IgD-negative memory B cell (primary cell): ENCODE measurements around the gene GPRIN1. TPM values are rescaled to one million over a fixed set of nuclear protein-coding genes. Genes with fewer than 3 reads are reported as not detected.

ENCODE experiments used
- H3K27ac Mint-ChIP-seq, 3 donors: one replicate each; pipeline ENCODE4 v1.8.0; 2020 to 2022; ENCODE audit warnings: mild to moderate bottlenecking in 3 of 3, mixed read lengths in 3 of 3, moderate library complexity in 1 of 3
- H3K27me3 Mint-ChIP-seq: one replicate; pipeline ENCODE4 v1.8.0; 2021; ENCODE audit warnings: mixed read lengths
- H3K36me3 Mint-ChIP-seq: one replicate; pipeline ENCODE4 v1.8.0; 2020; ENCODE audit warnings: mild to moderate bottlenecking, mixed read lengths
- H3K4me1 Mint-ChIP-seq, 3 donors: one replicate each; pipeline ENCODE4 v1.8.0; 2020 to 2022; ENCODE audit warnings: mixed read lengths in 3 of 3, mild to moderate bottlenecking in 1 of 3
- H3K4me3 Mint-ChIP-seq, 4 donors: one replicate each; pipeline ENCODE4 v1.8.0; 2020 to 2022; ENCODE audit warnings: mild to moderate bottlenecking in 4 of 4, mixed read lengths in 4 of 4, moderate library complexity in 3 of 4
- H3K9me3 Mint-ChIP-seq, 3 donors: one replicate each; pipeline ENCODE4 v1.8.0; 2020 to 2021; ENCODE audit warnings: mixed read lengths in 3 of 3, mild to moderate bottlenecking in 1 of 3
- polyA plus RNA-seq: library from polyadenylated mRNA; unstranded; fragments of 300-500 nt; fragmentation: Illumina TruSeq; gene quantifications from one replicate; pipeline ENCODE4 v1.2.3, GENCODE V29; 2021

GPRIN1 gene
- 0.35 TPM for polyA plus RNA-seq

DNA sequence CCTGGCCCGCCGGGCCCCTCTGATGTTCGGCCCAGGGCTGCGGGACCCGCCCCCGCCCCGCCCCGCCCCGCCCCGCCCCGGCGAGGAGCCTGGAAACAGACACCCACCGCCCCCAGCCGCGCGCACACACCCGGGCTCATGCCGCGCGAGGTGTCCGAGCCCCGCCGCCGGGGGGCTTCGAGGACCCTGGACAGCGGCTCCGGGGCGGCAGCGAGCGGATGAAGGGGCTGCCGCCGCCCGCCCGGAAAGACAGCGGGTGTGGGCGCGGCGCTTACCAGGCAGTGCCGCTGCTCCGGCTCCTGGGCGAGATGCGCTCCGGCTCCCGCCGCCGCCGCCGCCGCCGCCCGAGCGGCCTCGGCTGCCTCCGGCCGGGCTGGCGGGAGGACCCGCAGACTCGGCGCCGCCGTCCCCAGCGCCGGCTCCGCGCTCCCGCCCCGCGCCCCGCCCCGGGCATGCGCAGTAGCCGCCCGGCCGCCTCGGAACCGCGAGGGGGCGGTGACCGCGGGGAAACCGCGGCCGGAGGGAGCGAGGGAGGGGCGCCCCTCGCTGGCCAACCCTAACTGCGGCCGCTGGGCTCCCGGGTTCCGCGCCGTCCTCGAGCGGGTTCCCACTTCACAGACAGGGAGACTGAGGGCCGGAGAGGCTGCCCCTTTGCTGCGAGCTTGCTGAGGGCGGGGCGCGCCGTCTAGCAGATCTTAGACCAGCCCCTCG, at the start of gene GPRIN1:
GPRIN1 (minus strand) TSS at position 433 of the 711 bp plus-strand sequence. CDS start 10,322 bp downstream, outside the sequence.
- Mint-ChIP-seq H3K9me3 (peaks cover 0 to 2% (median 0%) of the 10 kb centered on the region in 3 donors), H3K27ac (peak within 1 kb of the TSS; percentile 46 to 82 (median 57)), H3K27me3 (peaks cover 14% of the 10 kb centered on the region), H3K4me1 (peaks cover 0 to 7% (median 5%) of the 10 kb centered on the region in 3 donors), H3K36me3 (no peaks in the 10 kb centered on the region), H3K4me3 (peak within 1 kb of the TSS; percentile 83 to 95 (median 94))

- Mint-ChIP-seq H3K36me3 (peaks cover 2% of the 10 kb centered on the region), H3K27me3 (peaks cover 15% of the 10 kb centered on the region), H3K9me3 (no peaks in the 10 kb centered on the region), H3K27ac (peak overlapping the region in 1 of 3 donors; percentile 74), H3K4me1 (peaks cover 9 to 21% (median 17%) of the 10 kb centered on the region in 3 donors), H3K4me3 (peak overlapping the region in 1 of 4 donors; percentile 85)
Observed at GRCh38 chr5:176659512-176659839, 49.5 kb upstream of the GPRIN1 start.

GRCh38 chr5:176658817-176659511, 49.0 kb upstream of the GPRIN1 start:
- Mint-ChIP-seq H3K4me1 (peaks cover 9 to 21% (median 17%) of the 10 kb centered on the region in 3 donors), H3K27ac (peak overlapping the region in 2 of 3 donors; percentile 74 to 92), H3K9me3 (no peaks in the 10 kb centered on the region), H3K4me3 (peak overlapping the region; percentile 1 to 91 (median 78)), H3K36me3 (peaks cover 2% of the 10 kb centered on the region), H3K27me3 (peaks cover 13% of the 10 kb centered on the region)

- H3K36me3 Mint-ChIP-seq, result peaks cover 2% of the 10 kb centered on the region
- H3K27ac Mint-ChIP-seq, result peak overlapping the region in 2 of 3 donors; percentile 59 to 74
- peaks cover 4% of the 10 kb centered on the region for H3K27me3 Mint-ChIP-seq
- H3K4me3 Mint-ChIP-seq, result peak overlapping the region in 1 of 4 donors; percentile 58
- H3K9me3 Mint-ChIP-seq, result no peaks in the 10 kb centered on the region
- peaks cover 16 to 28% (median 25%) of the 10 kb centered on the region in 3 donors for H3K4me1 Mint-ChIP-seq
Observed at GRCh38 chr5:176658007-176658599, 48.1 kb upstream of the GPRIN1 start.

DNA sequence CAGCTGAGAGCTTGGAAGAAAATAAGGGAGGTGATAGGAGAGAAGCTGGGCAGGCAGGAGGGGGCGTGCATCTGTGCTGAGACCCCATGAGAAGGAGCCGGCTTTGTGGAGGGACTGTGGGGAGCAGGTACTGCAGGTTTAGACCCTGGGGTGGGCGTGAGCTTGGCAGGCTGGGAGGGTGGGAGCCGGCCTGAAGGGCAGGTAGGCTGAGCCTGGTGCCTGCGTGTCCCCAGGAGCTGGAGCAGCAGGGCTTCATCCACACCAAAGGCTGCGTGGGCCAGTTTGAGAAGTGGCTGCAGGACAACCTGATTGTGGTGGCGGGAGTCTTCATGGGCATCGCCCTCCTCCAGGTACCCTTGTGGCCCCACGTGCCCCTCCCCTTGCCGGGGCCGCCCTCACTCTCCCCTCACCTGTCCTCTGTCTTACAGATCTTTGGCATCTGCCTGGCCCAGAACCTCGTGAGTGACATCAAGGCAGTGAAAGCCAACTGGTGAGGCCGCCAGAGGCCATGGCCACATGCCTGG, 46.6 kb upstream of the GPRIN1 start:
- peaks cover under 1% of the 10 kb centered on the region for H3K27me3 Mint-ChIP-seq
- no peaks in the 10 kb centered on the region for H3K9me3 Mint-ChIP-seq
- H3K36me3 Mint-ChIP-seq, result peaks cover 2% of the 10 kb centered on the region
- H3K4me1 Mint-ChIP-seq, result peaks cover 18 to 35% (median 29%) of the 10 kb centered on the region in 3 donors
- H3K4me3 Mint-ChIP-seq, result no peak overlapping the region
- no peak overlapping the region for H3K27ac Mint-ChIP-seq

DNA sequence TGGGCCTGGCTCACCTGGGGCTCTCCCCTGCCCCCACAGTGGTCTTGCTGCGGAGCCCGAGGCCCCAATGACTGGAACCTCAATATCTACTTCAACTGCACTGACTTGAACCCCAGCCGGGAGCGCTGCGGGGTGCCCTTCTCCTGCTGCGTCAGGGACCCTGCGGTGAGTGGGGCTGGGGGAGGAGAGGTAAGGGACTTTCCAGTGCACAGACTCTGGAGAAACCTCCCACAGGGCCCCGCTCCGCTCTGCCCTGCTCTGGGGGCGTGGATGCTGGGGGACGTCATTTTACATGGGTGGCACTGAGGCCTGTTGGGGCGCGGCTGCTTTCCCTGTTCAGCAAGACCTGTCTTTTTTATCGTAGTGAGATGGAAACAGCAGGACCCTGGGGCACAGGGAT, 44.9 kb upstream of the GPRIN1 start:
- Mint-ChIP-seq H3K27me3 (no peaks in the 10 kb centered on the region), H3K4me3 (peak overlapping the region in 1 of 4 donors; percentile 63), H3K4me1 (peaks cover 18 to 36% (median 27%) of the 10 kb centered on the region in 3 donors), H3K27ac (no peak overlapping the region), H3K36me3 (peaks cover 2% of the 10 kb centered on the region), H3K9me3 (no peaks in the 10 kb centered on the region)

- H3K27ac Mint-ChIP-seq, result peak overlapping the region in 1 of 3 donors; percentile 2
- no peaks in the 10 kb centered on the region for H3K9me3 Mint-ChIP-seq
- no peaks in the 10 kb centered on the region for H3K27me3 Mint-ChIP-seq
- peak overlapping the region in 1 of 4 donors; percentile 25 for H3K4me3 Mint-ChIP-seq
- H3K36me3 Mint-ChIP-seq, result peaks cover 2% of the 10 kb centered on the region
- peaks cover 12 to 29% (median 27%) of the 10 kb centered on the region in 3 donors for H3K4me1 Mint-ChIP-seq
Observed at GRCh38 chr5:176653401-176654385, 43.7 kb upstream of the GPRIN1 start.

GRCh38 chr5:176652136-176652535, 42.2 kb upstream of the GPRIN1 start:
- Mint-ChIP-seq H3K9me3 (no peaks in the 10 kb centered on the region), H3K27ac (no peak overlapping the region), H3K4me1 (peaks cover 11 to 24% (median 22%) of the 10 kb centered on the region in 3 donors)

GRCh38 chr5:176651472-176651980, 41.6 kb upstream of the GPRIN1 start:
- peak overlapping the region in 1 of 4 donors; percentile 37 for H3K4me3 Mint-ChIP-seq
- H3K4me1 Mint-ChIP-seq, result peaks cover 17 to 27% (median 26%) of the 10 kb centered on the region in 3 donors
- H3K27me3 Mint-ChIP-seq, result no peaks in the 10 kb centered on the region
- H3K36me3 Mint-ChIP-seq, result no peaks in the 10 kb centered on the region
- no peak overlapping the region for H3K27ac Mint-ChIP-seq
- H3K9me3 Mint-ChIP-seq, result no peaks in the 10 kb centered on the region

More at GRCh38 chr5:176652136-176652535, 42.2 kb upstream of the GPRIN1 start:
- H3K36me3 Mint-ChIP-seq, result no peaks in the 10 kb centered on the region
- H3K4me3 Mint-ChIP-seq, result no peak overlapping the region
- H3K27me3 Mint-ChIP-seq, result no peaks in the 10 kb centered on the region

GRCh38 chr5:176650354-176650884, 40.5 kb upstream of the GPRIN1 start:
- Mint-ChIP-seq H3K9me3 (no peaks in the 10 kb centered on the region), H3K27ac (no peak overlapping the region), H3K4me3 (peak overlapping the region in 2 of 4 donors; percentile 11 to 17), H3K27me3 (no peaks in the 10 kb centered on the region), H3K4me1 (peaks cover 21 to 31% (median 30%) of the 10 kb centered on the region in 3 donors), H3K36me3 (no peaks in the 10 kb centered on the region)

GRCh38 chr5:176648474-176649194, 38.7 kb upstream of the GPRIN1 start:
- H3K4me1 Mint-ChIP-seq, result peaks cover 19 to 29% (median 28%) of the 10 kb centered on the region in 3 donors
- H3K9me3 Mint-ChIP-seq, result no peaks in the 10 kb centered on the region
- no peaks in the 10 kb centered on the region for H3K27me3 Mint-ChIP-seq
- H3K36me3 Mint-ChIP-seq, result no peaks in the 10 kb centered on the region
- H3K4me3 Mint-ChIP-seq, result peak overlapping the region; percentile 51 to 81 (median 65)
- H3K27ac Mint-ChIP-seq, result peak overlapping the region in 1 of 3 donors; percentile 21

DNA sequence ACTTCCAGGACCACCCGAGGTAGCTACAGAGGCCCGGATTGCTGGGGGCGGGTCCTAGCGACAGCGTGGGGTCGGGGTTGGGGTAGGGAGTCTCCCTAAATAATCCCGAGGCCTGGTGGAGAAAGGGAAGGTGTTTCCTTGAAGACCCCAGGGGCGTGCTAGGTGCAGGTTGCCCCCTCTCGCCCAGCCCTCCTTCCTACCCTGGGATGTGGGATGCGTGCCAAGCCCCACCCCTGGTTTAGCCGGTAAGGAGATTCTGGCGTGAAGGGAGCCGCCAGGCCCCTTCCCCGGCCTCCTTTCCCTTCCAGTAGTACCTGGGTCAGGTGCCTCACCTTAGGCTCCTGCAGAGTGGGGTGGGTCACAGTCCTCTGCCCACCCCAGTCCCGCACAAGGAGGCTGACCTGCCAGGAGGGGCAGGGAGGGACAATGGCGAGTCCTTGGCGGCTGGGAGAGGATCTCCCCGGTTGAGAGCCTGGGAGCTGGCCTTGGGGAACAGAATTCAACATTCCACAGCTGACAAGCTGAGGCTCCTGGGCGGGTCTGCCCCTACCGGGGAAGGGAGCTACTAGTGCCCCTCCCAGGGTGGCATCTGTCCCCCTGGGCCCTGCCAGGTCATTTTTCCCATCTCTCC, 38.0 kb upstream of the GPRIN1 start:
- peak overlapping the region; percentile 81 to 91 (median 86) for H3K4me3 Mint-ChIP-seq
- H3K27me3 Mint-ChIP-seq, result peaks cover 2% of the 10 kb centered on the region
- no peaks in the 10 kb centered on the region for H3K9me3 Mint-ChIP-seq
- no peak overlapping the region for H3K27ac Mint-ChIP-seq
- H3K36me3 Mint-ChIP-seq, result no peaks in the 10 kb centered on the region
- peaks cover 13 to 22% (median 21%) of the 10 kb centered on the region in 3 donors for H3K4me1 Mint-ChIP-seq
